ENCODE results near the gene GARIN5B.

GRCh38 chr19:55370305-55370988 lies 7.4 kb upstream of the GARIN5B start, which contains the start of gene IL11:
- TF ChIP-seq ARNTL (CRISPR knock-in tag; IDR thresholded peaks at IDR 0.05; ENCODE audit: borderline replicate concordance, low read depth) (no peak), ZNF70 (CRISPR knock-in tag; IDR thresholded peaks at IDR 0.05) (no peak), ZNF8 (CRISPR knock-in tag; IDR thresholded peaks at IDR 0.05) (no peak), CSDC2 (CRISPR knock-in tag; IDR thresholded peaks at IDR 0.05) (no peak), SNAI2 (CRISPR knock-in tag; IDR thresholded peaks at IDR 0.05) (no peak), RARB (CRISPR knock-in tag; IDR thresholded peaks at IDR 0.05) (no peak)
